GM12872 (cell line): Measurements from ENCODE around the gene PALLD.

Experiments used
- TF ChIP-seq, protein P1 (sequence below): IDR thresholded peaks from 3 replicates; pipeline ENCODE4 v1.5.1; 2011; ENCODE audit warnings: low read depth, mild to moderate bottlenecking, low read length, moderate library complexity; ENCODE audit not compliant: insufficient read depth

PALLD gene

DNA sequence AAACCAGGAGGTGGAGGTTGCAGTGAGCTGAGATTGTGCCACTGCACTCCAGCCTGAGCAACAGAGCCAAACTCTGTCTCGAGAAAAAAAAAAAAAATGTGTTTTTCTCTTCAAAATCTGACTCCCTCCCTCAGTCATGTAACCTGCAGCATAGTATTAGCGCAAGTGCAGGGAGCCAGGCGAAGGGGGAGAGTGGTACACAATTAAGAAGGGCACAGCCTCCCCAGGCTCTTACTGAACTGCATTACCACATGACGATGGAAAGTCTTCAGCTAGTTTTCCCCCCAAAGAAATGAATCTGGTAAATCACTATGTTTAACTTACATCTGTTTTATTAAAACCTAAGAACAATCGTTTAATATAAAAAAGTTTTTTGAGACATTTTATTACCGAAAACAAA is 32.4 kb downstream of the PALLD start:
- TF ChIP-seq, protein P1, sequence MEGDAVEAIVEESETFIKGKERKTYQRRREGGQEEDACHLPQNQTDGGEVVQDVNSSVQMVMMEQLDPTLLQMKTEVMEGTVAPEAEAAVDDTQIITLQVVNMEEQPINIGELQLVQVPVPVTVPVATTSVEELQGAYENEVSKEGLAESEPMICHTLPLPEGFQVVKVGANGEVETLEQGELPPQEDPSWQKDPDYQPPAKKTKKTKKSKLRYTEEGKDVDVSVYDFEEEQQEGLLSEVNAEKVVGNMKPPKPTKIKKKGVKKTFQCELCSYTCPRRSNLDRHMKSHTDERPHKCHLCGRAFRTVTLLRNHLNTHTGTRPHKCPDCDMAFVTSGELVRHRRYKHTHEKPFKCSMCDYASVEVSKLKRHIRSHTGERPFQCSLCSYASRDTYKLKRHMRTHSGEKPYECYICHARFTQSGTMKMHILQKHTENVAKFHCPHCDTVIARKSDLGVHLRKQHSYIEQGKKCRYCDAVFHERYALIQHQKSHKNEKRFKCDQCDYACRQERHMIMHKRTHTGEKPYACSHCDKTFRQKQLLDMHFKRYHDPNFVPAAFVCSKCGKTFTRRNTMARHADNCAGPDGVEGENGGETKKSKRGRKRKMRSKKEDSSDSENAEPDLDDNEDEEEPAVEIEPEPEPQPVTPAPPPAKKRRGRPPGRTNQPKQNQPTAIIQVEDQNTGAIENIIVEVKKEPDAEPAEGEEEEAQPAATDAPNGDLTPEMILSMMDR = no peak

DNA sequence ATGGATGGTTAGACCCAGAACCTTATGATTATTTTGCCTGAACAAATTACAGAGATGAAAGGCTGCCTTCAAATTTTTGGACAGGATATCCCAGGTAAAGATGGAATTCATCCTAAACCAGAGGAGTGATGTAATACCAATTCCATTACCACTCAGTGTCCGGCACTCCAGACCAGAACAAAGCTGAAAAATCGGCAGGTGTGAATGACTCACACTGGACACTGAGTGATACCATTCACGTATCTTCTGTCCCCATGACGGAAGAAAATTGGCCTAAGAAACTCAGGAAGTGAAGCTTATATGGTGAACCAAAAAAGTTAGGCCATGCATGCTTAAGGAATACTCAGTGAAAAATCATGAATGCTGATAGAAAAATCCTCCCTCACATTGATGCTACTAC is 34.5 kb downstream of the PALLD start:
- TF ChIP-seq, protein P1 = no peak

DNA sequence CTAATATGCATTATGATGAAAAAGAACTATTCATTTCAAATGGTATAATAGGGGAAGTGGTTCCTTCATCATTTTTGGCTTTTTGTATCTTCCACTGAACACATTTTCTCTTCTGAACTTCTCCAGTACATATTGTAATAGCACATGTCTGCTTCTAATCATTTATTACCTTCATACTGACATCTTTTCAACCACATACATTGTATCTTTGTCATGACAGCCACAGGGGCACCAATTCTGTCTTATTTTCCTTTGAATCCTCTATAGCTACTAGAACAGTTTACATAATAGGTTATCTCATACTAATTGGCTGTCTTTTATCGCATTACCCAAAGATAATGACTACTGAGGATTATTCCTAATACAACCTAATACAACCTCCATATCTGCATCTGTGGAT is 37.7 kb downstream of the PALLD start:
- TF ChIP-seq, protein P1 = no peak

DNA sequence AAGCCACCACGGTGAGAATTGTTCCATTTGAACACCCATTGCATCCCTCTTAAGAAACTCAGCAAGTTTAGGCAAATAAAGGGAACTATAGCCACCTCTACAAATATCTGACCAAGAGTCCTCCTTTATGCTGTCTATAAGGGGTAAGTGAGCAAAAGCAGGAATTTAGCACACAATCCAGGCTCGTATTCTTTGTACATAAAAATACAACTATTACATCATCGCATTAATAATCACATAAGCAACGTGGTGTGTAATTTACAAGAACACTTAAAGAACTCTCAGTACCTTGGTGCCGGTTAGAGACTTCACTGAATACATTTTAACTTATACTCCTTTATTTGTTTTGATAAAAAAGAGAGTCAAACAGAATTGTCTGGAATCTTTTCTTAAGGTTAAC is 38.8 kb downstream of the PALLD start:
- TF ChIP-seq, protein P1 = no peak

DNA sequence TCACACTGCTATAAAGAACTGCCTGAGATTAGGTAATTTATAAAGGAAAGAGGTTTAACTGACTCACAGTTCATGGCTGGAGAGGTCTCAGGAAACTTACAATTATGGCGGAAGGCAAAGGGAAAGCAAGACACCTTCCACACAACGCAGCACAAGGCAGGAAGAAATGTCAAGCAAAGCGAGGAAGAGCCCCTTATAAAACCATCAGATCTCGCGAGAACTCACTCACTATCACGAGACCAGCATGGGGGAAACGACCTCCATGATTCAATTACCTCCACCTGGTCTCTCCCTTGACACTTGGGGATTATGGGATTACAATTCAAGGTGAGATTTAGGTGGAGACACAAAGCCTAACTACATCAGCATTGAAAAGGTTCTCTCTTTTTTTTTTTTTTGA is 39.6 kb downstream of the PALLD start:
- TF ChIP-seq, protein P1 = no peak

DNA sequence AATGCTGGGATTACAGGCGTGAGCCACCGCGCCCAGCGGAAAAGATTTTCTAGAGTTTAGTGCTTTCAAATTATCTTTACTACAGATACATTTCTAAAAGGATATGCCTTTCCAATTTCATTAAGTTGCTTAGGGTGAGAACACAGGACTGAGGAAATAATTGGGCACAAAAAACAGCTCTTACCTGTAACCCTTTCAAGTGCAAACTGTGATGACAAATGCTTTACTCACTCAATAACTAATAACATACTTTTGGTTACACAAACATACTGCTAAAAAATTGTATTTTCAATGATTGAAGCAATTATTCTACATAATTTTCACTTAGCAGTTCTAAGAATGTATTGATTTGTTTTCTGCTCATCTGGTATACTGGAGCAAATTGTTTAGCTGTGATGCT is 40.2 kb downstream of the PALLD start:
- TF ChIP-seq, protein P1 = no peak

DNA sequence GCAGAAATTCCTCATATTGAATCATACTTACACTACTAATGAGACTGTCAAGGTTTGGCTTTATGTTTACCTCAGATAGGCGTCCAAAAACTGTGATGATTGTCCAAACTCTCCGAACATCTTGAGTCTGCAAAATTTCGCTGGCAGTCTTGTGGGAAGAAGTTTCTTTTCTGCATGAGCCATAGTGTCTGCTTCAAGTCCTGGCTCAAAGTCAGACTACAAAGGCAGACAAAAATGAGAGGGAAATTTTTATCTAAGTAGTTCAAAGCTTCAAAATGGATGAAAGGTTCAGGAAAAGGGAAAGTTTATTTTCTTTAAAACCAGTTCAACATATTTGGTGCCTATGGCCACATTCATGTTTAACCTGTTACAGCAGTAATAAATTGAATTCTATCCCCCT is 40.7 kb downstream of the PALLD start:
- TF ChIP-seq, protein P1 = no peak

DNA sequence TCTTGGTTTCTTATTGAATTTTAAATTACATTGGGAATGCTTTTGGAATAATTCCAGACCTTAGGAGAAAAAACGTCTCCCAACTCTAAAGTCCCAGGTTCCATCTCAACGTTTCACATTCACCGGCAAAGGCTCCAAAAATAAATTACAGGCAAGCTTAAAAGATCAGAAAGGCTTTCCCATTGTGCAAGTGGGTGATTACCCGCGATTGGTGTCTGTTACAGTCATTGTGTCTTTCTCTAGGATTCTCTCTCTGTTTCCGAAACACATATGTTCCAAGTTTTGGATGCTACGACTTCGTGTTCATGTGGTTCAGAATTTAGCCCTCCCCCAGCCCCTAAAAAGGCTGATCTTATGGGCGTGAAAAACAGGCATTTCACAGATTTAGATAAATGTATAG is 41.8 kb downstream of the PALLD start:
- TF ChIP-seq, protein P1 = no peak
